ENCODE measurements around the gene CAMKK2. TPM values are rescaled to one million over a fixed set of nuclear protein-coding genes. Genes with fewer than 3 reads are reported as not detected.
"Not testable (repeated sequence)": the region's sequence is repeated elsewhere in the genome, so short reads cannot be mapped to it uniquely, and the experiment has no call there.

Gene CAMKK2
- total RNA-seq, 2 experiments from 2014 or later, result 27.6 to 29.1 TPM

GRCh38 chr12:121209624-121210572 is 86.6 kb downstream of the CAMKK2 start, which contains the start of gene P2RX4:
TSS of gene P2RX4 (plus strand) at chr12:121210129. CDS start at chr12:121210165, 36 bp downstream.
- H3K9me3 Mint-ChIP-seq, result peaks cover under 1% of the 10 kb centered on the region
- H3K4me3 Mint-ChIP-seq, result peak within 1 kb of the TSS; percentile 83
- H3K27me3 Mint-ChIP-seq, result peaks cover under 1% of the 10 kb centered on the region
- DNase-seq, result peak; percentile 92
- peak within 1 kb of the TSS; percentile 88 for H3K27ac Mint-ChIP-seq
- CTCF ChIA-PET, result interaction anchor here (1.1 to 1.2 kb wide), 2 partner anchors 13 to 15 kb away, joined by 3 to 10 read pairs; no protein-coding TSS in a partner anchor
- POLR2A ChIA-PET, result interaction anchor here (0.9 to 8.6 kb wide), 14 partner anchors 12 to 173 kb away, joined by 3 to 177 read pairs (median 4); partner anchors contain the start of gene P2RX7
- peaks cover 35% of the 10 kb centered on the region for H3K36me3 Mint-ChIP-seq (ENCODE audit: low read depth)
- H3K4me1 Mint-ChIP-seq, result peaks cover 52% of the 10 kb centered on the region

DNA sequence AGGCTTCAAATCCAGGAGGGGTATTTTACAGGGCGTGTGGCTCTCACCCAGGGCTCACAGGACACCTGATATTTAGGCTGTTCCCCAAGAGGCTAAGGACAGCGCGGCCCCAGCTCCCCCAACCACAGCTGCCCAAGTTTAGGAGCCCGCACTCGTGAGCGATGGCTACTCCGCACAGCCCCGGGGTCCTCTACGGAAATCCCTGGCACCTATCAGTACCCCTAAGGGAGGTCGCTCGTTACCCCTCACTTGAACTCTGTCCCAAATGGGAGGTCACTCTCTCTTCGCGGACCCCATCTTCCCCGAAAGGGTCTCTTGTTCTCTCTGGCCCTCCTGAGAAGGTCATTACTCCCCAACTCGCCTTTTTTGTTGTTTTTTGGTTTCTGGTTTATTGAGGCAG is 87.3 kb downstream of the CAMKK2 start:
- no peak for DNase-seq
- Mint-ChIP-seq H3K4me1 (peaks cover 50% of the 10 kb centered on the region), H3K27ac (peak overlapping the region; percentile 88), H3K36me3 (ENCODE audit: low read depth) (peaks cover 33% of the 10 kb centered on the region), H3K9me3 (peaks cover 3% of the 10 kb centered on the region), H3K4me3 (peak overlapping the region; percentile 83), H3K27me3 (peaks cover 3% of the 10 kb centered on the region)
- ChIA-PET POLR2A (interaction anchor here (0.9 to 8.6 kb wide), 3 partner anchors 11 to 65 kb away, joined by 3 to 177 read pairs (median 5); no protein-coding TSS in a partner anchor), CTCF (no interaction called here)

GRCh38 chr12:121208571-121208970 is 87.9 kb downstream of the CAMKK2 start:
- Mint-ChIP-seq H3K27ac (peak overlapping the region; percentile 88), H3K36me3 (ENCODE audit: low read depth) (peaks cover 30% of the 10 kb centered on the region), H3K4me3 (peak overlapping the region; percentile 83), H3K4me1 (peaks cover 48% of the 10 kb centered on the region)
- POLR2A ChIA-PET, result interaction anchor here (0.9 to 8.6 kb wide), 4 partner anchors 10 to 64 kb away, joined by 3 to 177 read pairs (median 4); no protein-coding TSS in a partner anchor
- H3K27me3 Mint-ChIP-seq, CTCF ChIA-PET, H3K9me3 Mint-ChIP-seq, DNase-seq: not testable (repeated sequence)

- CTCF ChIA-PET, result interaction anchor here (1.5 to 1.8 kb wide), 3 partner anchors 19 to 145 kb away, joined by 4 to 5 read pairs (median 5); no protein-coding TSS in a partner anchor
- POLR2A ChIA-PET, result interaction anchor here (1.1 kb wide), 1 partner anchor 73 kb away, joined by 3 read pairs; the partner anchor contains the start of gene P2RX7
- H3K36me3 Mint-ChIP-seq (ENCODE audit: low read depth), result peaks cover 4% of the 10 kb centered on the region
These were observed 91.0 kb downstream of the CAMKK2 start for GRCh38 chr12:121205491-121205890.

DNA sequence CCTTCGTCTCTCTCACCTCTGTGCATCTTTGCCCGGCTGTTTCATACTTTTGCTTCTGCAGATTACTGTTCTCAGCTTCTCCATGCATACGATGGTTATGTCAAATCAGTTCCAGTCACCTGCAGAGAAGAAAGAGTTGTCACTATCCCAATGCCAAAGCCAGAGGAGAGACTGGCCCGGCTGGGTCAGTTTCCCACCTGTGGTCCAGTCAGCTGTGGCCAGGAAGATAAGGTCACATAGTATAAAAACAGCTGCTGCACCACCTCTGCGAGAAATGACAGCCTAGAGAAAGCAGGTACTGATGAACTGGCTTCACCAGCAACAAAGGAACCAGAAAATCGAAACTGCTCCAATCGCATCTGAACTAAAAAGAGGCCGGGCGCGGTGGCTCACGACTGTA is 93.0 kb downstream of the CAMKK2 start:
- peaks cover 17% of the 10 kb centered on the region for H3K4me1 Mint-ChIP-seq
- peaks cover 3% of the 10 kb centered on the region for H3K27me3 Mint-ChIP-seq
- peaks cover 3% of the 10 kb centered on the region for H3K9me3 Mint-ChIP-seq
- POLR2A ChIA-PET, result no interaction called here
- H3K36me3 Mint-ChIP-seq (ENCODE audit: low read depth), result peaks cover 3% of the 10 kb centered on the region
- no peak for DNase-seq
- H3K4me3 Mint-ChIP-seq, result no peak overlapping the region
- no peak overlapping the region for H3K27ac Mint-ChIP-seq
- CTCF ChIA-PET, result no interaction called here

More at GRCh38 chr12:121205491-121205890, 91.0 kb downstream of the CAMKK2 start:
- Mint-ChIP-seq H3K4me3 (no peak overlapping the region), H3K27me3 (peaks cover 3% of the 10 kb centered on the region), H3K27ac (no peak overlapping the region), H3K9me3 (peaks cover 3% of the 10 kb centered on the region), H3K4me1 (peaks cover 27% of the 10 kb centered on the region)
- DNase-seq, result no peak

- H3K27me3 Mint-ChIP-seq, result peaks cover 3% of the 10 kb centered on the region
- peaks cover 3% of the 10 kb centered on the region for H3K9me3 Mint-ChIP-seq
- DNase-seq, result no peak
- ChIA-PET CTCF (no interaction called here), POLR2A (no interaction called here)
- no peak overlapping the region for H3K27ac Mint-ChIP-seq
- H3K36me3 Mint-ChIP-seq (ENCODE audit: low read depth), result peaks cover 3% of the 10 kb centered on the region
- no peak overlapping the region for H3K4me3 Mint-ChIP-seq
- peaks cover 18% of the 10 kb centered on the region for H3K4me1 Mint-ChIP-seq
These were observed 93.8 kb downstream of the CAMKK2 start for GRCh38 chr12:121202407-121203355.

DNA sequence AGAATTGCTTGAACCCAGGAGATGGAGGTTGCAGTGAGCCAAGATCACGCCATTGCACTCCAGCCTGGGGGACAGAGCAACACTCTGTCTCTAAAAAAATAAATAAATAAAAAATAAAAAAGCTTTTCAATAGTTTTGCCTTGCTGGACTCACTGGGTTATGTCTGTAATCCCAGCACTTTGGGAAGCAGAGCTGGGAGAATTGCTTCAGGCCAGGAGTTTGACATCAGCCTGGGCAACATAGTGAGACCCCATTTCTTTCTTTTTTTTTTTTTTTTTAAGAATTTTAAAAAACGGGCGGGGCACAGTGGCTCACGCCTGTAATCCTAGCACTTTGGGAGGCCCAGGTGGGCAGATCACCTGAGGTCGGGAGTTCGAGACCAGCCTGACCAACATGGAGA is 95.4 kb downstream of the CAMKK2 start:
- H3K9me3 Mint-ChIP-seq; DNase-seq; POLR2A ChIA-PET; H3K36me3 Mint-ChIP-seq (ENCODE audit: low read depth); H3K27me3 Mint-ChIP-seq; H3K4me3 Mint-ChIP-seq; CTCF ChIA-PET; H3K27ac Mint-ChIP-seq: not testable (repeated sequence)
- peaks cover 25% of the 10 kb centered on the region for H3K4me1 Mint-ChIP-seq

DNA sequence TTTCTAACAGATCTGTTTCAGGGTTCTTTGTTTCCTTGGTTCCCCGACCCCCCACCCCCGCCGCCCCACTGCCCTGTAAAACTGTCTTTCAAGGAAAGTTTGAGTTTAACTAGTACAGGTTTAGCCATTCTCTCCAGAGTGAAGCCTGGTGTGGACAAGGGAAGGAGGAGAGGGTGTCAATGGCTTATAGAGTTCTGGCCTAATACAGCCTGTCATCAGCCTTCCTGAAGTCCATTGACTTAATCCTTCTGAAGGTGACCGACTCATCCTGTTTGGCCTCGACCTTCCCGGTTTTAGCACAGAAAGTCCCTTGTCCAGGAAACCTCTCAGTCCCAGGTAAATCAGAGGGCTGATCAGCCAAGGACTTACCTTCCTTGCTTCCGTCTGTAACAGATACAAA is 97.6 kb downstream of the CAMKK2 start:
- ChIA-PET POLR2A (interaction anchor here (1.2 to 2.1 kb wide), 2 partner anchors 9 to 161 kb away, joined by 3 to 4 read pairs; no protein-coding TSS in a partner anchor), CTCF (interaction anchor here (0.7 to 1.6 kb wide), 3 partner anchors 31 to 387 kb away, joined by 3 to 5 read pairs (median 4); partner anchors contain the start of gene P2RX7)
- no peaks in the 10 kb centered on the region for H3K27me3 Mint-ChIP-seq
- no peaks in the 10 kb centered on the region for H3K9me3 Mint-ChIP-seq
- H3K27ac Mint-ChIP-seq, result no peak overlapping the region
- H3K4me1 Mint-ChIP-seq, result peaks cover 16% of the 10 kb centered on the region
- no peak overlapping the region for H3K4me3 Mint-ChIP-seq
- DNase-seq, result no peak
- no peaks in the 10 kb centered on the region for H3K36me3 Mint-ChIP-seq (ENCODE audit: low read depth)

DNA sequence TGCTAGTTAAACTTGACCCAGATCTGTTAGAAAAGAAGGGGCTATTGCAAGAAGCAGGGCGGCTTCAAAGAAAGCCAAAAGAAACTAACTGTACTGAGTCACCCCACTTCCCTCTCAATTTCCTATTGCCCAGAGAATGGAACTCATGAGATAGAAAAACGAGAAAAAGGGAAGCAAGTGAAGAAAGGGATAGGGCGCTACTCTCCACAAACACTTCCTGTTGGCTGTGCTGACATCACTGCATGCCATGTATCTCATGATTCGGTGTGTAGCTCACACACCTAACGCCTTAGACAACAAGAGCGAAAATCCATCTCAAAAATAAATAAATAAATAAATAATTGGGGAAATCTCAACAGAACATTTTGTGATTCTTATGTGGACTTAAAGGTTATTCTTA is 99.6 kb downstream of the CAMKK2 start:
- Mint-ChIP-seq H3K4me1 (peaks cover 16% of the 10 kb centered on the region), H3K36me3 (ENCODE audit: low read depth) (no peaks in the 10 kb centered on the region), H3K9me3 (no peaks in the 10 kb centered on the region), H3K27ac (peak overlapping the region; percentile 2), H3K27me3 (no peaks in the 10 kb centered on the region), H3K4me3 (no peak overlapping the region)
- ChIA-PET POLR2A (no interaction called here), CTCF (interaction anchor here (1.3 kb wide), 1 partner anchor 28 kb away, joined by 3 read pairs; no protein-coding TSS in a partner anchor)
- DNase-seq, result no peak

- DNase-seq, result no peak
- CTCF ChIA-PET, result no interaction called here
- Mint-ChIP-seq H3K27me3 (no peaks in the 10 kb centered on the region), H3K27ac (no peak overlapping the region), H3K9me3 (no peaks in the 10 kb centered on the region), H3K4me1 (no peaks in the 10 kb centered on the region), H3K4me3 (no peak overlapping the region), H3K36me3 (ENCODE audit: low read depth) (peaks cover 14% of the 10 kb centered on the region)
- POLR2A ChIA-PET, result no interaction called here
These were observed 105.4 kb downstream of the CAMKK2 start for GRCh38 chr12:121191151-121191550.

- H3K27ac Mint-ChIP-seq, result no peak overlapping the region
- H3K27me3 Mint-ChIP-seq, result no peaks in the 10 kb centered on the region
- CTCF ChIA-PET, result no interaction called here
- H3K4me1 Mint-ChIP-seq, result no peaks in the 10 kb centered on the region
- no peak for DNase-seq
- H3K4me3 Mint-ChIP-seq, result no peak overlapping the region
- no peaks in the 10 kb centered on the region for H3K9me3 Mint-ChIP-seq
- POLR2A ChIA-PET, result no interaction called here
- H3K36me3 Mint-ChIP-seq (ENCODE audit: low read depth), result peaks cover 19% of the 10 kb centered on the region
These were observed 105.9 kb downstream of the CAMKK2 start for GRCh38 chr12:121190523-121191031.

DNA sequence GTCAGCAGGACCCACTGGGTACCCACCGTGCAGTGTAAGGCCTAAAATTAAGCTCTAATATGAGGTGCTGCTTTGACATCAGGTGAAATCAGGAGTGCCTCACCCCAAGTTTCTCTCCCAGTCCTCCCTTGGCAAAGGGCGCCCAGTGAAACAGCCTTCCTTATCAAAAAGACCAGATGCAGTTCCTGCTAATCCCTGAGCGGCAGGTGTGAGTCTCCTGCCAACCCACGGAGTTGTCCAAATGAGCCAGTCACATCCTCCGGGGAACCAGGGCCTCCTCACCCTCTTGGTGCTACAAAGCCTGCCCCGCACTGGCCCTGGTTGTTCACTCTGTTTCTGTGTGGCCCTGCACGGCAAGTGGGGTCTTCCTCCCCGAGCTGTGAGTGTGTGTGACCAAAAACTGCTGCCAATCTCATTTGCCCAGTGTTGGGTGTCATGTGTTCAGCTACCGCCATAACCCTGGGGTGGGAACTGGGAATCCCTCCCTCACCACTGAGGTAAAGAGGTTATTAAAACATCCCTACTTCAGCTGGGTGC is 106.8 kb downstream of the CAMKK2 start:
- H3K4me3 Mint-ChIP-seq, result no peak overlapping the region
- no peaks in the 10 kb centered on the region for H3K27me3 Mint-ChIP-seq
- H3K36me3 Mint-ChIP-seq (ENCODE audit: low read depth), result peaks cover 26% of the 10 kb centered on the region
- no peaks in the 10 kb centered on the region for H3K9me3 Mint-ChIP-seq
- DNase-seq, result no peak
- ChIA-PET CTCF (no interaction called here), POLR2A (no interaction called here)
- H3K27ac Mint-ChIP-seq, result no peak overlapping the region
- no peaks in the 10 kb centered on the region for H3K4me1 Mint-ChIP-seq
